Ishikawa (cell line): ENCODE measurements around the gene SLC37A1.

Experiments used
- CEBPB ChIP-seq: IDR thresholded peaks from 2 replicates; pipeline ENCODE4 v1.6.1; 2012
- CREB1 ChIP-seq: IDR thresholded peaks from 2 replicates; pipeline ENCODE4 v1.6.1; 2012; ENCODE audit warnings: low read depth
- EGR1 ChIP-seq: IDR thresholded peaks from 2 replicates; pipeline ENCODE4 v1.6.1; 2012
- EP300 ChIP-seq: IDR thresholded peaks from 2 replicates; pipeline ENCODE4 v1.6.1; 2012; ENCODE audit warnings: borderline replicate concordance
- FOXM1 ChIP-seq: IDR thresholded peaks from 2 replicates; pipeline ENCODE4 v1.6.1; 2012; ENCODE audit warnings: low read depth, borderline replicate concordance
- NFIC ChIP-seq: IDR thresholded peaks from 2 replicates; pipeline ENCODE4 v1.6.1; 2012
- RAD21 ChIP-seq: IDR thresholded peaks from 2 replicates; pipeline ENCODE4 v1.6.1; 2012; ENCODE audit warnings: low read depth
- TAF1 ChIP-seq: IDR thresholded peaks from 2 replicates; pipeline ENCODE4 v1.6.1; 2012; ENCODE audit warnings: low read depth, mild to moderate bottlenecking
- TCF12 ChIP-seq: IDR thresholded peaks from 2 replicates; pipeline ENCODE4 v1.6.1; 2012; ENCODE audit warnings: low read depth
- TEAD4 ChIP-seq: IDR thresholded peaks from 2 replicates; pipeline ENCODE4 v1.6.1; 2012
- YY1 ChIP-seq: IDR thresholded peaks from 2 replicates; pipeline ENCODE4 v1.6.1; 2012; ENCODE audit warnings: low read depth
- ZBTB7A ChIP-seq: IDR thresholded peaks from 2 replicates; pipeline ENCODE4 v1.6.1; 2012; ENCODE audit warnings: low read depth
- TF ChIP-seq, protein P1 (sequence below): IDR thresholded peaks from 2 replicates; pipeline ENCODE4 v1.6.1; 2012
- TF ChIP-seq, protein P2 (sequence below): IDR thresholded peaks from 2 replicates; pipeline ENCODE4 v1.6.1; 2012; ENCODE audit warnings: low read depth, mild to moderate bottlenecking
- TF ChIP-seq, protein P3 (sequence below): IDR thresholded peaks from 2 replicates; pipeline ENCODE4 v1.6.1; 2012

Gene SLC37A1

DNA sequence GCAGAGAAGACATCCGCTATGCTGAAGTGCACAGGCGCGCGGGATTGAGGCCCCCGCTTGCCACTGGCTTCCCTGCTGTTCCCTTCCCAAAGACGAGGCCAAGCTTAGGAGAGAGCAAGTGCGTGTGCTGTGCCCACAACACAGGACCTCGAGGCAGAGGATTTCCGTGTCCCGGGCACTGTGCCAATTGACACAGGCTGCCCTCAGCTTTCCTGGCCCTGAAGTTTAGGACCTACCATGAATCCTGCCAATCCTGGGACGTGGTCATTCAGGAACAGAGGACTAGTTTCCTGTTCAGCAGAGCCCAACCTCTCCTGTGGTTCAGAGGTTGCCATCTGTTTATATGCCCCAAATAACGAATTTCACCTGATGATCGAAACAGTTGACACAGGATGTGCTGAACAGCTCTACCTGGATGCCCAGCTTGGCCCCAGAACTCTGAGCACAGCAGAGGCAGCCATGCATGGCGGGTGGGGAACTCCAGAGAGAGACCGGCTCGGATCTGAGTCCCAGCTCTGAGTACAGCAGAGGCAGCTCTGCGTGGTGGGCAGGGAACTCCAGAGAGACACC, 22.0 kb downstream of the SLC37A1 start:
- TF ChIP-seq NFIC (no peak), EGR1 (no peak), CEBPB (no peak), TEAD4 (no peak), ZBTB7A (no peak), EP300 (no peak), FOXM1 (no peak), RAD21 (no peak), CREB1 (no peak), YY1 (no peak), TCF12 (no peak), TAF1 (no peak)
- TF ChIP-seq, protein P1, sequence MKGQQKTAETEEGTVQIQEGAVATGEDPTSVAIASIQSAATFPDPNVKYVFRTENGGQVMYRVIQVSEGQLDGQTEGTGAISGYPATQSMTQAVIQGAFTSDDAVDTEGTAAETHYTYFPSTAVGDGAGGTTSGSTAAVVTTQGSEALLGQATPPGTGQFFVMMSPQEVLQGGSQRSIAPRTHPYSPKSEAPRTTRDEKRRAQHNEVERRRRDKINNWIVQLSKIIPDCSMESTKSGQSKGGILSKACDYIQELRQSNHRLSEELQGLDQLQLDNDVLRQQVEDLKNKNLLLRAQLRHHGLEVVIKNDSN = no peak
- TF ChIP-seq, protein P2, sequence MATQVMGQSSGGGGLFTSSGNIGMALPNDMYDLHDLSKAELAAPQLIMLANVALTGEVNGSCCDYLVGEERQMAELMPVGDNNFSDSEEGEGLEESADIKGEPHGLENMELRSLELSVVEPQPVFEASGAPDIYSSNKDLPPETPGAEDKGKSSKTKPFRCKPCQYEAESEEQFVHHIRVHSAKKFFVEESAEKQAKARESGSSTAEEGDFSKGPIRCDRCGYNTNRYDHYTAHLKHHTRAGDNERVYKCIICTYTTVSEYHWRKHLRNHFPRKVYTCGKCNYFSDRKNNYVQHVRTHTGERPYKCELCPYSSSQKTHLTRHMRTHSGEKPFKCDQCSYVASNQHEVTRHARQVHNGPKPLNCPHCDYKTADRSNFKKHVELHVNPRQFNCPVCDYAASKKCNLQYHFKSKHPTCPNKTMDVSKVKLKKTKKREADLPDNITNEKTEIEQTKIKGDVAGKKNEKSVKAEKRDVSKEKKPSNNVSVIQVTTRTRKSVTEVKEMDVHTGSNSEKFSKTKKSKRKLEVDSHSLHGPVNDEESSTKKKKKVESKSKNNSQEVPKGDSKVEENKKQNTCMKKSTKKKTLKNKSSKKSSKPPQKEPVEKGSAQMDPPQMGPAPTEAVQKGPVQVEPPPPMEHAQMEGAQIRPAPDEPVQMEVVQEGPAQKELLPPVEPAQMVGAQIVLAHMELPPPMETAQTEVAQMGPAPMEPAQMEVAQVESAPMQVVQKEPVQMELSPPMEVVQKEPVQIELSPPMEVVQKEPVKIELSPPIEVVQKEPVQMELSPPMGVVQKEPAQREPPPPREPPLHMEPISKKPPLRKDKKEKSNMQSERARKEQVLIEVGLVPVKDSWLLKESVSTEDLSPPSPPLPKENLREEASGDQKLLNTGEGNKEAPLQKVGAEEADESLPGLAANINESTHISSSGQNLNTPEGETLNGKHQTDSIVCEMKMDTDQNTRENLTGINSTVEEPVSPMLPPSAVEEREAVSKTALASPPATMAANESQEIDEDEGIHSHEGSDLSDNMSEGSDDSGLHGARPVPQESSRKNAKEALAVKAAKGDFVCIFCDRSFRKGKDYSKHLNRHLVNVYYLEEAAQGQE = no peak
- TF ChIP-seq, protein P3, sequence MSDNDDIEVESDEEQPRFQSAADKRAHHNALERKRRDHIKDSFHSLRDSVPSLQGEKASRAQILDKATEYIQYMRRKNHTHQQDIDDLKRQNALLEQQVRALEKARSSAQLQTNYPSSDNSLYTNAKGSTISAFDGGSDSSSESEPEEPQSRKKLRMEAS = no peak

DNA sequence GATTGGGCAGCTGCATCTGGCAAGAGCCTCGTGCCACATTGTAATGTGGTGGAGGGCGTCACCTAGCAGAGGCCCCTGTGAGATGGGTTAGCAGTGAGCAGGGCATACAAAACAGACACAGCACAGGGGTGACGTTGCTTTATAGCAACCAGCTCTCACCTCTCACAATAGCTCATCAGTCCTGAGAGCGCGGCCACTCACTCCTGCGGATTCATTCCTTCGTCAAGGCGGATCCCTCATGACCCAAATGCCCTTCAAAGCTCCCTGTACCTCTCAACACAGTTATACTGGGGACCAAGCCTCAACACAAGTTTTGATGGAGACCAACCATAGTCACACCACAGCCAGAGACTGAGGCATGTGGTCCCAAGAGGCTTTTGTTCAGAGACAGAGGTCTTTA, 22.9 kb downstream of the SLC37A1 start:
- TF ChIP-seq TAF1 = no peak
- TF ChIP-seq FOXM1 = no peak
- TF ChIP-seq, protein P2 = no peak
- TF ChIP-seq CREB1 = no peak
- TF ChIP-seq NFIC = no peak
- no peak for TF ChIP-seq EGR1
- no peak for TF ChIP-seq TEAD4
- no peak for TF ChIP-seq YY1

DNA sequence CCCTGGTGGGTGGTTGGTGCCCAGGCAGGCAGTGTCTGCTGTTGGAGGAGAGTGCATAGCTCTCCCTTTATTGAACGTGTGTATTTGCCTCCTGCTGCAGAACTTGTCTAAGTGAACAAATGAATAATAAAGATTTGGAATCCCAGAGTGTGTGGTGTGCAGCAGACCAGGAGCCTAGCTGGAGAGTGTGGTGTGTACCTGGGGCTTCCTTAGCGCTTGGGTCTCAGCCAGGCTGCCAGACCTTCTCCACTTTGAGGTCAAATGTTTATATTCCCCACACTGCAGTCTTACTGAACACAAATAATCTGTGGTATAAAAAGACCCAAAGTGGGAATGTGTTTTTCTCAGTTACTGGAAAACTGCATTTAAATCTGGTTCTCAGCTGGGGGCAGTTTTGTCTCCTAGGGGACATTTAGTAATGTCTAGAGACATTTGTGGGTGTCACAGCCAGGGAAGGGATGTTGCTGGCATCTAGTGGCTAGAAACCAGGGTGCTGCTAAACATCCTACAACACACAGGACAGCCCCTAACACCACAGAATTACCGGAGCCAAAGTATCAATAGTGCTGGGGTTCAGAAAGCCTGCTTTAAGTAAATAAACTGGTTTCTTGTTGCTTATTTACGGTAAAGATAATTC, 23.6 kb downstream of the SLC37A1 start:
- peak; percentile 62 for TF ChIP-seq RAD21
- no peak for TF ChIP-seq TAF1
- TF ChIP-seq EGR1 = no peak
- TF ChIP-seq, protein P3 = no peak
- no peak for TF ChIP-seq NFIC
- TF ChIP-seq, protein P2 = no peak
- TF ChIP-seq YY1 = no peak
- TF ChIP-seq FOXM1 = no peak

DNA sequence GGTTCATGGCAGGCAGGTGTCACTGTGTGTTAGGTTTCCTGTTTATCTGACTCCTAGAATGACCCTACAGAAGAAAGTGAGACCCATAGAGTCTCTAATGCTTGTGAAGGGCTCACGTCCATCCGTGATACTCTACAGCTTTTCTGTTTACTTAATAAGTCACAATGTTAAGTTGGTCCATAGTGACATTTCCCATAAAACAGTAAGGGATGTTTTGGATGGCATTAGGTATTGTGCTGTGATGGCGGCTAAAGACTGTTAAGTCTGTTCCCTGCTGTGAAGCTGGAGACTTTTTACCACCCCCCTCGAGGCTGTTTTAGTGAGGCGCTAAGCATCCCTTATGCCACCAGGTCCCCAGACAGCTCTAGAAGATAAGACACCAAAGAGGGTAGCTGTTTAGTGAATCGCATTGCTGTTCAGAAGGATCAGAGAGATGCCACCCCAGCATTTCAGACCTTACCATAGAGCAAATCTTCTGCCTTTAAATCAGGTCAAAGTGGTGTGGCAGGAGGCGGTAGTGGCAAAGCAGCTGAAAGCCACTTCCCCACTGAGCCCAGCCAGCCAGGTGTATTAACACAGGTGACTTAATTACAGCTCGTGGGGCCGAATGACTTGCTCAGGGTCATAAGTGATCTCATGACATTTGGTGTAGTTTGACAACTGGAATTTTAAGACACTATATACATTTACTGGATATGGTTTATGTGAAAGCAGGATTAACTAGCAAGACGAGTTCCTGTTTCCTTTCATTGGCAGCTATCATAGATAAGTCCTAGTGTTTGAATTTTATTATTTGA, 25.0 kb downstream of the SLC37A1 start:
- TF ChIP-seq FOXM1 (no peak), CEBPB (no peak), TCF12 (no peak), TEAD4 (no peak), TAF1 (no peak), ZBTB7A (no peak), CREB1 (no peak), NFIC (no peak), RAD21 (no peak), EP300 (no peak), YY1 (no peak), EGR1 (no peak)
- TF ChIP-seq, protein P3 = no peak
- TF ChIP-seq, protein P2 = no peak
- TF ChIP-seq, protein P1 = no peak
